ENCODE measurements around the gene ITGBL1.

- TF ChIP-seq CTCF (conservative IDR thresholded peaks at IDR 0.05; ENCODE audit: low read depth, low read length) = no peak
- no peak for TF ChIP-seq EZH2 (IDR thresholded peaks at IDR 0.05; ENCODE audit: low read length, unreplicated experiment)
- TF ChIP-seq EZH2phosphoT487 (IDR thresholded peaks at IDR 0.05; ENCODE audit: borderline replicate concordance, low read length) = no peak
Measured at GRCh38 chr13:101429733-101430132, 22.7 kb upstream of the ITGBL1 start.
